Measurements from ENCODE around the gene CABYR.

GRCh38 chr18:24126155-24126961 is 12.5 kb upstream of the CABYR start:
- TF ChIP-seq POLR2A (IDR thresholded peaks at IDR 0.05) (no peak), CTCF (IDR thresholded peaks at IDR 0.05) (no peak)
